Common myeloid progenitor, CD34-positive (primary cell): ENCODE results near the gene PLCB3.
"Not testable (repeated sequence)": the region's sequence is repeated elsewhere in the genome, so short reads cannot be mapped to it uniquely, and the experiment has no call there.

Source experiments
- CTCF ChIA-PET: fragments of 350-600 bp; sonication (Branson Sonifier 250); formaldehyde crosslinking; loops from one replicate; lab custom pipeline; 2021; ENCODE audit warnings: antibody characterized with exemption; lab: Charles Lee
- POLR2A ChIA-PET: fragments of 350-600 bp; sonication (Branson Sonifier 250); formaldehyde crosslinking; loops from one replicate; lab custom pipeline; 2021; ENCODE audit warnings: antibody characterized with exemption; lab: Charles Lee
- DNase-seq, 3 donors: peaks; one replicate each; pipeline versions ENCODE4 v3.0.0 to v3.0.0-alpha.2; 2013
- H3K27ac ChIP-seq, 2 experiments: 1 replicate in 1 of 2; 2 replicates in 1 of 2; pipeline ENCODE4 v1.7.0; 2013; ENCODE audit warnings: inconsistent platforms in 2 of 2, low read length in 2 of 2, mild to moderate bottlenecking in 2 of 2, low read depth in 1 of 2, moderate library complexity in 1 of 2; ENCODE audit not compliant: severe bottlenecking in 2 of 2, insufficient read depth in 1 of 2, poor library complexity in 1 of 2
- H3K27me3 ChIP-seq, 5 experiments: replicated peaks in 2 of 5; 1 replicate in 3 of 5; 2 replicates in 2 of 5; pipeline versions ENCODE4 v1.6.1 to v1.7.0; 2013; ENCODE audit warnings: low read length in 4 of 5, mild to moderate bottlenecking in 2 of 5, moderate library complexity in 2 of 5, inconsistent platforms in 1 of 5; ENCODE audit not compliant: insufficient read depth in 5 of 5, control insufficient read depth in 4 of 5
- H3K36me3 ChIP-seq, 4 experiments: 1 replicate in 2 of 4; 2 replicates in 2 of 4; pipeline versions ENCODE4 v1.6.1 to v1.7.0; 2013; ENCODE audit warnings: low read length in 3 of 4, control low read depth in 1 of 4, mild to moderate bottlenecking in 1 of 4; ENCODE audit not compliant: control insufficient read depth in 4 of 4, insufficient read depth in 4 of 4
- H3K4me1 ChIP-seq, 4 experiments: 1 replicate in 3 of 4; 2 replicates in 1 of 4; pipeline versions ENCODE4 v1.6.1 to v1.7.1; 2013; ENCODE audit warnings: low read length in 3 of 4, mild to moderate bottlenecking in 3 of 4, control low read depth in 1 of 4, inconsistent platforms in 1 of 4, moderate library complexity in 1 of 4; ENCODE audit not compliant: control insufficient read depth in 4 of 4, insufficient read depth in 4 of 4; ENCODE audit errors: control extremely low read depth in 1 of 4
- H3K4me3 ChIP-seq, 7 experiments: 1 replicate in 4 of 7; 2 replicates in 3 of 7; pipeline versions ENCODE4 v1.5.1 to v1.7.0; 2013; ENCODE audit warnings: mild to moderate bottlenecking in 7 of 7, low read length in 6 of 7, moderate library complexity in 6 of 7, inconsistent platforms in 2 of 7, low read depth in 2 of 7, control low read depth in 1 of 7; ENCODE audit not compliant: insufficient read depth in 4 of 7, control insufficient read depth in 1 of 7; ENCODE audit errors: extremely low read depth in 1 of 7
- H3K9me3 ChIP-seq, 5 experiments: 1 replicate in 4 of 5; 2 replicates in 1 of 5; pipeline versions ENCODE4 v1.6.1 to v1.7.1; 2013; ENCODE audit warnings: low read length in 4 of 5, mild to moderate bottlenecking in 2 of 5, inconsistent platforms in 1 of 5, low read depth in 1 of 5, moderate library complexity in 1 of 5; ENCODE audit not compliant: control insufficient read depth in 4 of 5, insufficient read depth in 2 of 5; ENCODE audit errors: control extremely low read depth in 1 of 5
- WGBS: methylation state at CpG from one replicate; pipeline ENCODE4 v1.1.5; 2013; ENCODE audit not compliant: insufficient coverage; 5-methylcytosine and 5-hydroxymethylcytosine counted together

PLCB3 gene

GRCh38 chr11:64244966-64245365, 6.4 kb upstream of the PLCB3 start:
- Histone ChIP-seq H3K27ac (peak overlapping the region; percentile 46 to 75), H3K27me3 (no peaks in the 10 kb centered on the region), H3K4me3 (peak overlapping the region in 6 of 7 experiments; percentile 2 to 98 (median 86)), H3K9me3 (no peaks in the 10 kb centered on the region), H3K36me3 (peaks cover 0 to 20% (median 12%) of the 10 kb centered on the region in 4 experiments), H3K4me1 (peaks cover 2 to 75% (median 72%) of the 10 kb centered on the region in 4 experiments)
- ChIA-PET POLR2A (interaction anchor here (0.6 to 7.6 kb wide), 7 partner anchors 15 to 498 kb away, joined by 3 to 74 read pairs (median 4); partner anchors contain the start of genes DNAJC4, FERMT3, NUDT22 and STIP1), CTCF (interaction anchor here (0.7 to 12.2 kb wide), 12 partner anchors 10 to 110 kb away, joined by 3 to 177 read pairs (median 4); partner anchors contain the start of genes CATSPERZ, FERMT3 and VEGFB)
- DNase-seq: no peak
- WGBS: 54% methylated on average over 3 of the region's 6 CpGs

GRCh38 chr11:64245401-64245796, 5.9 kb upstream of the PLCB3 start:
- Histone ChIP-seq H3K4me1 (peaks cover 2 to 74% (median 72%) of the 10 kb centered on the region in 4 experiments), H3K4me3 (peak overlapping the region in 6 of 7 experiments; percentile 52 to 98 (median 86)), H3K9me3 (no peaks in the 10 kb centered on the region), H3K27me3 (no peaks in the 10 kb centered on the region), H3K27ac (peak overlapping the region; percentile 46 to 75), H3K36me3 (peaks cover 0 to 20% (median 12%) of the 10 kb centered on the region in 4 experiments)
- ChIA-PET POLR2A (interaction anchor here (0.6 to 7.6 kb wide), 5 partner anchors 15 to 498 kb away, joined by 3 to 74 read pairs (median 3); partner anchors contain the start of genes DNAJC4, FERMT3, NUDT22 and TRPT1), CTCF (interaction anchor here (0.7 to 12.2 kb wide), 8 partner anchors 10 to 110 kb away, joined by 3 to 177 read pairs (median 4); partner anchors contain the start of genes FERMT3 and VEGFB)
- 0% methylated on average over 3 of the region's 6 CpGs for WGBS
- DNase-seq: peak in 2 of 3 donors; percentile 58 to 77

GRCh38 chr11:64245797-64246620, 5.3 kb upstream of the PLCB3 start:
- POLR2A ChIA-PET: interaction anchor here (0.6 to 7.6 kb wide), 5 partner anchors 16 to 497 kb away, joined by 3 to 74 read pairs (median 3); partner anchors contain the start of genes DNAJC4, FERMT3, NUDT22 and TRPT1
- Histone ChIP-seq H3K27ac (peak overlapping the region in 1 of 2 experiments; percentile 75), H3K4me1 (peaks cover 2 to 76% (median 75%) of the 10 kb centered on the region in 4 experiments), H3K36me3 (peaks cover 0 to 20% (median 12%) of the 10 kb centered on the region in 4 experiments), H3K9me3 (no peaks in the 10 kb centered on the region), H3K4me3 (peak overlapping the region; percentile 52 to 98 (median 85)), H3K27me3 (no peaks in the 10 kb centered on the region)
- 0% methylated on average over 26 of the region's 46 CpGs for WGBS
- CTCF ChIA-PET: interaction anchor here (0.6 to 12.2 kb wide), 12 partner anchors 10 to 109 kb away, joined by 3 to 177 read pairs (median 4); partner anchors contain the start of genes FERMT3 and VEGFB
- DNase-seq: peak; percentile 83 to 93 (median 89)

- WGBS: 6% methylated on average over 9 of the region's 43 CpGs
- H3K36me3 ChIP-seq: peaks cover 0 to 20% (median 12%) of the 10 kb centered on the region in 4 experiments
- not testable (repeated sequence) for H3K27me3 ChIP-seq, DNase-seq, H3K27ac ChIP-seq, H3K9me3 ChIP-seq
- H3K4me3 ChIP-seq: peak overlapping the region in 6 of 7 experiments; percentile 52 to 98 (median 86)
- peaks cover 2 to 78% (median 76%) of the 10 kb centered on the region in 4 experiments for H3K4me1 ChIP-seq
- CTCF ChIA-PET: interaction anchor here (1.4 to 12.2 kb wide), 5 partner anchors 14 to 106 kb away, joined by 3 to 177 read pairs (median 7); partner anchors contain the start of gene FERMT3
- POLR2A ChIA-PET: interaction anchor here (1.4 to 7.6 kb wide), 2 partner anchors 39 to 40 kb away, joined by 3 to 74 read pairs; partner anchors contain the start of gene FERMT3
Observed at GRCh38 chr11:64246621-64246870, 4.8 kb upstream of the PLCB3 start.

GRCh38 chr11:64246871-64247728, 4.2 kb upstream of the PLCB3 start, which contains the start of gene PPP1R14B:
Gene PPP1R14B (minus strand): TSS chr11:64246943. CDS start chr11:64246673, 270 bp downstream.
- Histone ChIP-seq H3K9me3 (no peaks in the 10 kb centered on the region), H3K4me3 (peak within 1 kb of the TSS; percentile 52 to 98 (median 86)), H3K36me3 (peaks cover 0 to 20% (median 12%) of the 10 kb centered on the region in 4 experiments), H3K27me3 (no peaks in the 10 kb centered on the region), H3K4me1 (peaks cover 2 to 79% (median 78%) of the 10 kb centered on the region in 4 experiments), H3K27ac (peak within 1 kb of the TSS in 1 of 2 experiments; percentile 75)
- DNase-seq: peak; percentile 73 to 87 (median 83)
- POLR2A ChIA-PET: interaction anchor here (1.0 to 7.6 kb wide), 3 partner anchors 38 to 41 kb away, joined by 3 to 74 read pairs (median 3); partner anchors contain the start of genes FERMT3 and GPR137
- CTCF ChIA-PET: interaction anchor here (1.4 to 12.2 kb wide), 5 partner anchors 10 to 106 kb away, joined by 3 to 177 read pairs (median 6); partner anchors contain the start of gene FERMT3
- 2% methylated on average over 43 of the region's 74 CpGs for WGBS
